GM12872 (cell line): ENCODE measurements around the gene EFEMP2.

Source experiments
- TF ChIP-seq, protein P1 (sequence below): IDR thresholded peaks from 3 replicates; pipeline ENCODE4 v1.5.1; 2011; ENCODE audit warnings: low read depth, mild to moderate bottlenecking, low read length, moderate library complexity; ENCODE audit not compliant: insufficient read depth

Gene EFEMP2

DNA sequence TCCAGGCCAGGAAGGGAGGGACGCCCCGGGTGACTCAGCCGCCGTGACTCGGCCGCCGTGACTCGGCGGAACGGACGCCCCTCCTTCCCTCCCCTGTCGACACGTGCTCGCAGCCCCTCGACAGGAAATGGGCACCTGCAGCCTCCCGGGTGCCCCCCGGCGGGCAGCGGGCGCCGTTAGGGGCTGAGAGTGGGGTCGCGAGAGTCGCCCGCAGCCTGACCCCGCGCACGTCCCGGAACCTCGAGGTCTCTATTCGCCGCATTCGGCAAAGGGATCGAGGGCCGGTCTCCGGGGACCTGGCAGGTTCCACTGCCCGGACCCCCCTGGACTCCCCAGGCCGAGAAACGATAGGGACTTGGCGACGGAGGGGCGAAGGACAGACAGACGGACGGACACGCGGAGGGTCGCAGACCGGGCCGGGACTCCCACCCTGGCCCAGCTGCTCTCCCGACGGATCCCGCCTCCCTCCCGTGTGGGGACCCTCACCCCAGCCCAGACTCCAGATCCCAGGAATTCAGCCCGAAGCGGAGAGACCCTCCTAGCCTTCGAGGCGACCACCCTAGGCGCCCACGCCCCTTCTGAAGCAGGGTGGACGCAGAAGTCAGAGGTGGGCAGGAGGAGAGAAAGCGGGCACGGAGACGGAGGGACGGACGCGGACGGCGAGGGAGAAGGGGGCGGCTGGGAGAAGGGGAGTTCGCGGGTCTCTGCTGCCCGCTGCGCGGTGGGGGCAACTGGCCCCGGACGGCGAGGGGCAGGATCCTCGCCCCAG, 26.9 kb upstream of the EFEMP2 start:
- TF ChIP-seq, protein P1, sequence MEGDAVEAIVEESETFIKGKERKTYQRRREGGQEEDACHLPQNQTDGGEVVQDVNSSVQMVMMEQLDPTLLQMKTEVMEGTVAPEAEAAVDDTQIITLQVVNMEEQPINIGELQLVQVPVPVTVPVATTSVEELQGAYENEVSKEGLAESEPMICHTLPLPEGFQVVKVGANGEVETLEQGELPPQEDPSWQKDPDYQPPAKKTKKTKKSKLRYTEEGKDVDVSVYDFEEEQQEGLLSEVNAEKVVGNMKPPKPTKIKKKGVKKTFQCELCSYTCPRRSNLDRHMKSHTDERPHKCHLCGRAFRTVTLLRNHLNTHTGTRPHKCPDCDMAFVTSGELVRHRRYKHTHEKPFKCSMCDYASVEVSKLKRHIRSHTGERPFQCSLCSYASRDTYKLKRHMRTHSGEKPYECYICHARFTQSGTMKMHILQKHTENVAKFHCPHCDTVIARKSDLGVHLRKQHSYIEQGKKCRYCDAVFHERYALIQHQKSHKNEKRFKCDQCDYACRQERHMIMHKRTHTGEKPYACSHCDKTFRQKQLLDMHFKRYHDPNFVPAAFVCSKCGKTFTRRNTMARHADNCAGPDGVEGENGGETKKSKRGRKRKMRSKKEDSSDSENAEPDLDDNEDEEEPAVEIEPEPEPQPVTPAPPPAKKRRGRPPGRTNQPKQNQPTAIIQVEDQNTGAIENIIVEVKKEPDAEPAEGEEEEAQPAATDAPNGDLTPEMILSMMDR, result 0 out of 3 replicates have a peak, but pooled peaks have one; percentile 5

GRCh38 chr11:65898656-65899355, 26.2 kb upstream of the EFEMP2 start:
- TF ChIP-seq, protein P1, result no peak

DNA sequence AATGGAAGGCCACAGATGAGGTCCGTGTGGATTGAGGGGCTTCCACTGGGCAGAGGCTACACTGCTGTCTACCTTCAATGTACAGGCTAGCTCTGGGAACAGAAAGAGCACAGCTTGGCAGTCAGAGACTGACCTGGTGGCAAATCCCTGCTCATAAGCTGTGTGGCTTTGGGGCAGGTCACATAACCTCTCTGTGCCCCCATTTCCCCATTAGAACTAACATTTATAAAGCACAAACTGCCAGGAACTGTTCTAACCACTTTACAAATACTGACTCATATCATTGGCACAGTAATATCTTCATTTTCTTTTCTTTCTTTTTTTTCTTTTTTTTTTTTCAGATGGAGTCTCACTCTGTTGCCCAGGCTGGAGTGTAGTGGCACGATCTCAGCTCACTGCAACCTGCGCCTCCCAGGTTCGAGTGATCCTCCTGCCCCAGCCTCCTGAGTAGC, 24.4 kb upstream of the EFEMP2 start:
- TF ChIP-seq, protein P1, result no peak

DNA sequence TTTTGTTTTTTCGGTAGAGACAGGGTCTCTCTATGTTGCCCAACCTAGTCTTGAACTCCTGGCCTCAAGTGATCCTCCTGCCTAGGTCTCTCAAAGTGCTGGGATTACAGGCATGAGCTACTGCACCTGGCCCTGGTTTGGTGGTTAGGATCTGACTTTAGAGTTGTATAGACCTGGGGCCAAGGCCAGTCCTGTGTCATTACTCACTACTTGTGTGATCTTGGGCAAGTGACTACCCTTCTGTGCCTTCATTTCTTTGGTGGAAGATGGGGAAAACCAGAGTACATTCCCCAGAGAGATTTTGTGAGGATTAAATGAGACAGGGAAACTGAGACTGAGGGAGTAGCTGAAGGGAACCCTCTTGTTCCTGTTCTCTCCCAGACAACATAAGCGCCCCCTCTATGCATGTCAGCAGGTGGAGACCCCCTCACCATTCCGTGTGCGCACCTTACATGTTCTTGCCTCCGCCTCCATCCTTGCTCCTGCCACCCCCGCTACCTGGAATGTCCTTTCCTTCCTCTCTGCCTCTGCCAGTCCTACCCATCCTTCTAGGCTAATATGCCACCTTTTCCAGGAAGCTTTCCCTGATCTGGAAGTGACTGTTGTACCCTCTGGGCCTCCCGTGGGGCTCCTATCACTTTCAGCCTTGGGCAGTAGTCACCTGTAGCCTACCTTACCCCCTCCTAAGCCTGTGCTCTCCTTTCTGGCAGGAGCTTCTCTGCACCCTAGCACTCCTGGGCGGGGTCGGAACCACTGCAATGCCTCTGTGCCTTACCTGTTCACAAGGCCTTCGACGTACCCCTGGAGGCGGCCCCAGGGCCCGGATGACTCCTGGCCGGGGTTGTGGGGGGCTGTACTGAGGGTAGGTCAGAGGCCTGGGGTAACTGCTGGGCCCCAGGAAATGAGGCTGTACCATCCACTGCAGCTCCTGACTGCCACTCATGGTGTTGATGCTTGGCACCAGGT, 23.7 kb upstream of the EFEMP2 start:
- TF ChIP-seq, protein P1, result no peak

- TF ChIP-seq, protein P1, result no peak
These were observed 22.9 kb upstream of the EFEMP2 start for GRCh38 chr11:65895482-65895981.

- TF ChIP-seq, protein P1, result 0 out of 3 replicates have a peak, but pooled peaks have one; percentile 2
These were observed 21.5 kb upstream of the EFEMP2 start for GRCh38 chr11:65894034-65894591.
